GM18526 (cell line): ENCODE data around the gene CSTPP1.

Source experiments
- POLR2A ChIP-seq: IDR thresholded peaks from 3 replicates; pipeline ENCODE4 v1.6.1; 2011; ENCODE audit not compliant: insufficient read length; ENCODE audit errors: extremely low read depth

The CSTPP1 gene

DNA sequence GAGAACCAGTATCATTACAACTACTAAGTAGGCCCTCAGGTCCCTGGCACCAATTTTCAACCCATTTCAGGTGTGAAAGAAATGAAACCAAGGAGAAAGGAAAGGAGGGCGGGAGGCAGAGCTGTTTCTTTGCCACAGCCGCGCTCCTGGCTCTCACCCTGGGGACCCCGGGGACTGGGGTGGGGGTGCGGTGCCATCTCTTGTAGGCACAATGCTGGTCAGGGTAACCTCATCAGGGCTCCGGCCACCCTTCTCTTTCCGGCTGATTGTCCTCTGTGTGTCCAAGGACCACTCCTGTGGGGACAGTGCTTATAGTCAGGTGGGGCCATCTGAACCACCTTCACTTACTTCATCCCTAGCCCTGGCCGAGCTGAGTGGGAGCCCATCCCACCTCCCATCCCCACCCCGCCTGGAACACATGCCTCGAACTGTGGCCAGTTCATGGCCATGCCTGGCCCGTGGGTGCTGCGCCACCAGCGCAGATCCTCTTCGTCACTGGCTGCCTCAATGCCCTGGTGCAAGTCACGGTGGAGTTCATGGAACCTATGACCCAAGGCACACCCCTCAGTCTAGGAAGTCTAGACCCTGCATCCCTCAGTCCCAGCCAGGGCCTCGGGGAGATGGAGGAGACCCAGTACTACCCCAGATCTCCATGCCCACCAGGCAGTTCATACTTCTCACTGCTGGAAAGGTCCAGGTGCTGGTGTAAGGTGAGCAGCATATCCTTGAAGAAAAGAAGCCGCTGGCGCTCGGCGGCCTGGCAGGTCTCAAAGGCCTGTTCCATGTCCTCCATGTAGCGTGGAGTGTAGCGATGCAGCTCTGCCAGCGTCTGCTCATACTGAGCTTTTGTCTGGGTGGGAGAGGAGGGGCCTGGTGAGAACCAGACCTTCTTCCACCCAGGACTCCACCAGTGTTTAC lies 242.4 kb downstream of the CSTPP1 start:
- TF ChIP-seq POLR2A = no peak

DNA sequence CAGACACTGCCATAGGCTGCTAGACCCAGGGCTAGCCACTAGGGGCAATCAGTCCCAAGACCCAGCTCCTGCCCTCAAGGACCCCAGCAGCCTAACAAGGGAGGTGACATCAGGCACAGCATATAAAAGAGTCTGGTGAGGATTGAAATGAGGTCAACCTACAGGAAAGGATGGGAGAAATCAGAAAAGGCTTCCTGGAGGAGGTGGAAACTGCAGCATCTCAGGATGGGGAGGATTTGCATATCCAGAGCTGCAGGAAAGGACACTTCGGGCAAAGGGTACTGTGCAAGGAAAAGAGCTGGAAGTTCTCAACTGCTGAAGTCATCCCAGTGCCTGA lies 243.1 kb downstream of the CSTPP1 start:
- no peak for TF ChIP-seq POLR2A

DNA sequence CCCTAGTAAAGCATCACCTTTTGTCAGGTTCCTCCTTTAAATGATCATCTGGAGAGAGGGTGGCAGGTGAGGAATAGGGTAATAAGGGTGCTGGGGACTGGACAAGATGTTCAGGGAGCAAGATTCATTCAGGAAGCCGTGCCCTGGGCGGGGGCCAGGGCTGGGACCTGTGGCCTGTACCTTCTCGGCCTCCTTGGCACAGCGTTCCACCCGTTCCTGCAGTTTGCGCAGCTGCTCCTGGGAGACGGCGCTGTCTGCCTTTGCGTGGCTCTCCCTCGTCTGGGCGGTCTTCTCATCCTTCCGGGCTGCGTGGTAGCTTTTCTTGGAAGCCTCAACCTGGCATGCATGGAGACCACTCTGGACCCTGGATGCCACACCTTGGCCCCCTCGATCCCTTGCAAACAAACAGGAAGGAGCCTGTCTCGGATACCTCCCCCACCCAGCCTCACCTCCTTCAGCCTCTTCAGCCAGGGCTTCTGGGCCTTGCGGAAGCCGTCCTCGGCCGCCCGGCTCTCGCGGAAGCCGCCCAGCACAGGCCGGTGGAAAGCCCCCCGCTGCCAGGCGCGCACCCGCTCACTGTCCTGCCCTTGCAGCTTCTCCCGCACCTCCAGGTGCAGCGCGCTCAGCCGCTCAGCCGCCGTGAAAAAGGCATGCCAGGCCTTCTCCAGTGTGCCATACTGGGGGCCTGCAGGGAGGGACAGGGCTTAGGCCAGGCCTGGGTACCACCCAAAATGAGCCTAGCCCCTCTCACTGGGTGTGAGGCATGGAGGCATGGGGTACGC lies 243.6 kb downstream of the CSTPP1 start:
- no peak for TF ChIP-seq POLR2A

DNA sequence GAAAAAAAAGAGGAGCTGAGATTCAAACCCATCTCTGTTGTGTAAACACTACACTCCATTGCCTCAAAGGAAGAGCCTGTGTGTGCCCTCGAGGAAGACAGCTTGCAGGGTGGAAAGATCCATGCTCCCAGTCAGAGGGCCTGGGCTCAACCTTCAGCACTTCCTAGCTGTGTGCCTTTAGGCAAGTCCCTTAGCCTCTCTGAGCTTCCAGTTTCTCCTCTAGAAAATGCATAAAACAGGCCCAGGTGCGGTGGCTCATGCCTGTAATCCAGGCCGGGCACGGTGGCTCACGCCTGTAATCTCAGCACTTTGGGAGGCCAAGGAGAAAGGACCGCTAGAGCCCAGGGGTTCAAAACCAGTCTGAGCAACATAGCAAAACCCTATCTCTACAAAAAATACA lies 244.7 kb downstream of the CSTPP1 start:
- no peak for TF ChIP-seq POLR2A

DNA sequence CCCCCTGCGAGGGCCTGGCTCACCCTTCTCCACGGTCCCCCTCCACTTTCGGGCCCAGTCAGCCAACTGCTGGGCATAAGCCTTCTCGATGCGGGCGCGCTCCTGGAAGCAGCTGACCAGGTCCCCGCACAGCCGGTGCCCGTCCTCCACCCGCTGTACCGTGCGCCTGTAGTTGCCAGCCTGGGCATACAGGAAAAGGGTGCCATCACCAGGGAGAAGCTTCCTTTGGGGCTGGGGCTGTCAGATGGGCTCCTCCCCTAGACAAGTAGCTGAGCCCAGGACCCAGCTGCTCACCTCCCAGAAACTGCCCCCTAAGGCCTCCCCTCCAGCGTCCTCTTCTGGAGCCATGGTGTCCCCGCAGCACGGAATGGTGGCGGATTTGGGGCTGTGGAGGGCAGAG lies 245.8 kb downstream of the CSTPP1 start:
- TF ChIP-seq POLR2A = no peak

DNA sequence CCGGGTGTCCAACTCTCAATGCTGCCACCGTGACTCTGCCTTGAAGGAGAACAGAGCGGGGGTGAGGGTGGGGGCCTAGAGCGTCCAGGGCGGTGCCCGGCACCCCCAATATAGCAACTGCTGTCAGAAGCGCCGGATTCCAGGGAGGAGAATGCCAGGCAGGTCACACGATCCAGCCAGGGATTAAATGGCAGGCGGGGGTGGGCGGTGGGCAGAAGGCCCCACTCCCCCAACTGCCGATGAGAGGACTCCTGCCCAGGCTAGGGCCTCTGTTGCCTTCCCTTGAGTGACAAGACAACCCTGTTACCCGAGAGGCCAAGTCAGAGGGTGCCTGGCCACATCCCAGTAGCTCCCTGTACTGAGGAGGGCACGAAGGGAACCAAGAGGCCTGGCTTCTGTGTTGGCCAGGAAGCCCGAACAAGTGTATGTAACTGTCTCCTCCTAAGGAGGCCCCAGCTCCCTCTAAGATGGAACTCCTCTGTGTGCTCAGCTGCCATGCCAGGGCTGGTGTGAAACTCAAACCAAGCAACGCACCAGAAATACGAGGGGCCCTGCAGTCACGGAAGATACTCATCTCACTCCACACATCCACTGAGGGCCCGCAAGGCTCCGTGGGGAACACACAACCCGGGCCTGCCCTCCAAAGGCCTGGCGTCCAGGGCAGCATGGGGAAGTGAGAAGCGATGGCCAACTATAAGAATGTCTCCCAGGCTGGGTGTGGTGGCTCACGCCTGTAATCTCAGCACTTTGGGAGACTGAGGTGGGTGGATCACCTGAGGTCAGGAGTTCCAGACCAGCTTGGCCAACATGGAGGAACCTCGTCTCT lies 246.7 kb downstream of the CSTPP1 start:
- TF ChIP-seq POLR2A = no peak

DNA sequence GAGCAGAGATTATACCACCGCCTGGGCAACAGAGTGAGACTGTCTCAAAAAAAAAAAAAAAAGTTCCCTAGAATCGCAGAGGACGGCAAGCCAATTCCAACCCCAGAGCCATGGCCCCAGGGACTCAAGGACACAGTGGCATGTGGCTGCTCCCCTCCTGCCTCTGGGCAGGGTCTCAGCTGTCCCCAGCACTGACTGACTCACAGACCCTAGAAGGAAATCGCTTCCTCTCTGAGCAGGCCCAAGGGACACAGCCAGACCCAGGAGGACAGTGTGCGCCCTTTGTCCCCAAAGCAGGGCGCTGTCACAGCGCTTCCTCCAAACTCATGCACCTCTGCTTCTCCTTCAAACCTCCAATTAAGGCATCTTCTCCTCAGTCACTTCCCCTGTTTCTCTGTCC lies 247.4 kb downstream of the CSTPP1 start:
- no peak for TF ChIP-seq POLR2A

DNA sequence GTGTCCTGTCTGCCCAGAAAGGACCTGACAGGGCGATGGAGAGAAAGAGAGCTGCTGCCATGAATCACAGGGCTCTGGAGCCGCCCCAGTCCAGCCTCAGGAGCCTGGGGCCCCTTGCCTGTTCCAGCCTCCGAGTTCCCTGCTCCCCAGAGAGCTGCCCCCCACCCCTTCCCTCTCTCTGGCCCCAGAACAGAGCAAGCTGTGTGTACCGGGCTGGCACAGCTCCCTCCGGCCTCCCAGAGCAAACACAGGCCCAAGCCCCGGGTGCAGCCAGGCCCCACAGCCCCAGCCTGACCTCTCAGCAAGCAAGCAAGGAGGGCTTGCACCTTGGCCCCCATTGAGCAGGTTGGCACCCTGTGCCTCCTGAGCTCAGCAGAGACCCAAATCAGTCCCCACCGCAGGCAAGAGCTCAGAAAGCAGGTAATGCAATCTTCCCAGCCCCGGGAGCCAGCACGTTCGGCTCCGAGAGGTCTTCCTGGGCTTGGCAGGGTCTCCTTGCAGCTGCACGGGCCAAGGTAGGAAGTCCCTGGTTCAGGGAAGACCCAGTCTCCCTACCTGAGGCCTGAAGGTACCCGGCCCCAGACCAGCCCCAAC lies 248.2 kb downstream of the CSTPP1 start:
- TF ChIP-seq POLR2A = no peak

DNA sequence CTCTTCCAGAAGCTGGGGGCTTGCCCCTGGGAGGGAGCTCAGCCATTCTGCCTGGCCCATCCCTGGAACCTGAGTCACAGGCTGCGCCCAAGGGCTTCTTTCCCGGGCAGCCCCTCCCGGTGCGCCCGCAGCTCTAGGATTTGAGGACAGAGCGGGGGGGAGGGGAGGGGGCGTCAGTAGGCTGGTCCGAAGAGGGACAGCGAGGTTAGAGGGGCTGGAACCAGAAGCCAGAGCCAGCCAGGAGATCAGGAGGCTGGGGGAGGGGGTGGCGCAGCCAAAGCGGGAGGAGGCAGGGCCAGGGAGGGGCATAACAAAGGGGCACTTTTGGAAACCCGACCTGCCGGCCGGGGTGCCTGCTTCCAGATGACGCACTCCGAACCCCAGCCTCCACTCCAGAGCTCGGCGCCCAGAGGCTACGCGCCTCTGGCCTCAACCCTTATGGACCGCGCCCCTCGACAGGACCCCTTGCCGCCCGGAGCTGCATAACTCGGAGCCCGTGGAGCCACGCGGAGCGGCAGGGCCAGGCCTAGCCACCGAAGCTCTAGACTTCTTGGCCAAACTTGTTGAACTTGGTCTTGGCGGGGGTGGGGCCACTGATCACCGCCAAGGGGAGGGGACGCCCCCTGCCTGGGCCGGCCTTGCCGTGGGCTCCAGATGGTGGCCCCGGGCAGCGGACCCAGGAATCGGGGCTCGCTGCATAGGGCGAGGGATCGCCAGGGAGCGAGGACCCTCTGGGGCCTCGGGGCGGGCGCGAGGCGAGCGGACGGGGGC lies 248.9 kb downstream of the CSTPP1 start:
- TF ChIP-seq POLR2A = no peak

DNA sequence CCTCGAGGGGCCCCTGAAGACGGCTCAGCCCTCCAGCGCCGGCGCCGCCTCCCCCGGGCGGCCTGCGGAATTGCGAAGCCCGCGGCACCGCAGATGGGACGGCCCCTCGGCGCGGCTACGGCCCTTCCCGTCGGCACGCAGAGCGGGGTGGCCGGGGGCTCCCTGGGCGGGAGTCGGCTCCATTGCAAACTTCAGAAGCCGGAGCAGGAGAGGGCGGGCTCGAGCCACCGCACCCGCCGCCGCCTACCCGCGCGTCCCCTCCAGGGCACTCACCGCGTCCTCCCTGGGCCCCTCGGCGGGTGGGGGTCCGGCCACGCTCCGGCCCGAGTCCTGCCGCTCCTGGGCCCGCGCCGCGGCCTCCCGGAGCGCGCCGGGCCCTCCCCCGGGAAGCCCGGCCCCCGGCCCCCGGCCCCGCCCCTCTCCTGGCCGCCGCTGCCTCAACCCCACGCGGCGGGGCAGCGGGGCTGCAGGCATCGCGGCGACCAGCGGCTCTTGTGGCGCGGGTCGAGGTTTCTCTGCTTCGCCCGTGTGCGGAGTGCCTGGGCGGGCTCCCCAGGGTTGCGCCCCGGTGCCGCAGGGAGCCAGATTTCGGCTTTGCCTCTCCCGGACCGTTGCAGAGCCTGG lies 249.6 kb downstream of the CSTPP1 start, which contains the start of gene PACSIN3:
TSS of gene PACSIN3 (minus strand) at position 359 of the 624 bp plus-strand sequence. CDS start 3,707 bp downstream, outside the sequence.
- no peak for TF ChIP-seq POLR2A

DNA sequence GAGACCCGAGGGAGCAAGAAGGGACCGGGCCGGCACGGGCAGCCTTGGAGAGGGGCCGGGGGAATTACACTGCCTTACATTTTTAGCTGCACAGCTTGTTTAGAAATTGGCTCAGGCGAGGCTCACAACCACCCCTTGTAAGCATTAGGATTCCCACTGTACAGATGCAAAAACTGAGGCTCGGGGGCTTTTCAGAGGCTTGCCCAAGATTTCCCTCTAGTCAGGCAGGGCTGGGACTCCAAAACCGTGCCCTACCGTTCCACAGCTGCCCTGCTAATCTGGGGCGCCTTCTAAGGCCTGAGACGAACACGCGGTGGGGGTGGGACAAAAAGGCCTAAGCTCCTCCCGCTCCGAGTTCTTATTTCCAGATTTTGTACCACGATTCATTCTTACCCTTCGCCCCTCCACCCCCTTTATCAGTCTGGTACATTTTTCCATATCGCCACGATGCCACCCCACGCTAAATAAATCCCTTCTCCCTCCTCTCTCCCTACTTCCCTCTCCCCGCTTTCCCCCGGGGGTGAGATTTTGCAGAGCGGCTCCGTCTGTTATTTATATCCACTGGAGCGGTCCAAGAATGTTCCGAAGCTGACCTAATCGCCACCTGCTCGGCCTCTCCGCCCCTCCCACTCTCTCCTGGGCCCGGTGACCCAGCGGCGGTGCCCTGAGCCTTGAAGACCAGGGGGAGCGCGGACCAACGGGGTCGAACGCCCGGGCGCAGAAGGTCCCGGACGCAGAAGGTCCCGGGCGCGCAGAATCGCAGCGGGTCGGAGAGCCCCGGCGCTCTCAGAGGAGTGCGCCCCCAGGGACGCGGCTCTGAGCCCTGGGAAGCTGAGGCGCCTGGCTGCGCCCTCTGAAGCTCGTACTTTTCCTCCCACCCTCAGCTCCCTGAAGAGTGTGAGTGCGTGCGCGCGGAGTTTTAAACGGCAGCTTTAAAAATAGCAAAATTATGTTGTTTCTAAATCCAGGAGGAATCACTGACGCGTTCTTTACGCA lies 250.4 kb downstream of the CSTPP1 start:
- no peak for TF ChIP-seq POLR2A

DNA sequence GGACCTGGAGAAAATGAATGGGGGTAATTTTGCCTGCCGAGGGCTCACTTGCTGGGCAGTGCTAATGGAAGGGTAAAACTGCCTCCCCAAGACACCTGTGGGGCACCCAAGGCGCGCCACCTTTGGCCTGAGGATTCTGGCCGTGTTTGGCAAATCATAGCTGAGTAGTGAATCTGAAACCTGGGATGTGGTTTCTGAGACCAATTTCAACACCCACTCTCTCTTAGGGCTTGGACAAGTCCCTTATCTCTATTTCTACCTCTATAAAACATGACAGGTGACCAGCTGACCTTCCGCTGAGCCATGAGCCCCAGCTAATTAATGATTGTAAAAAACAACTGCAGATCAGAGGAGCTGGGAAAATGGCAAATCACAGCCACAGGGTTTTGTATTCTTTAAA lies 251.2 kb downstream of the CSTPP1 start:
- TF ChIP-seq POLR2A = no peak

DNA sequence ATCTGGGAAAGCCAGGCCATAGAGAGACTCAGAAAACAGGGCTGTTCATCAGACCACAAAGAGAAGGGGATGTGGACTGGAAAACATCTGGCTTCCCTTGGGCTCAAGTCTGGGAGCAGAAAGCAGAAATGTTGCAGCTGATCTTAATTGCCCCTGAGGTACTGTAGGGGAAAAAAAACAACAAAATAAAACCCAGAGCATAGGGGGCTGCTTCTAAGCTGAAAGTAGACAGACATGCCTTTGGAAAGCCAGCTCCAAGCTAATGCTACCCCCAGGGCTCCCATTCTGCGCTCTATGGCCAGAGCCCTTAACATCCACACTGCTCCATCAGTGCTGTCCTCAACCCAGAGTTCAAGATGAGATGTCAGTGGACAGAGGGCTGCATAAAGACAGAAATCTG lies 251.7 kb downstream of the CSTPP1 start:
- no peak for TF ChIP-seq POLR2A
